HepG2 (cell line): ENCODE data around the gene FTCD. TPM values are rescaled to one million over a fixed set of nuclear protein-coding genes. Genes with fewer than 3 reads are reported as not detected.

Source experiments
- ATAC-seq: fragments of 200-7000 bp; cut with Tn5 transposase; 3 replicates; pipeline ENCODE4 v1.9.1; 2020; ENCODE audit warnings: mild to moderate bottlenecking, moderate library complexity
- BruUV-seq: library from RNA; stranded (reverse); fragments of 400-500 nt; replicated peaks from 2 replicates; lab custom pipeline; 2021; lab: Mats Ljungman, UMichigan
- CTCF ChIA-PET: fragments of 300-600 bp; formaldehyde crosslinking; extraction: SDS; loops from one replicate; lab custom pipeline; 2021; ENCODE audit warnings: low total read pairs, inconsistent platforms, low intra/inter-chr PET ratio; lab: Yijun Ruan, JAX
- POLR2A ChIA-PET: fragments of 350-600 bp; sonication (Branson Sonifier 250); formaldehyde crosslinking; loops from one replicate; lab custom pipeline; 2020; ENCODE audit warnings: antibody characterized with exemption, inconsistent platforms; lab: Yijun Ruan, JAX
- DNase-seq: peaks from one replicate; pipeline ENCODE4 v3.0.0-alpha.2; 2015; ENCODE audit warnings: low spot score
- FAIRE-seq: peaks from 3 replicates; lab custom pipeline; 2011; peaks lifted over from hg19 to GRCh38; lab: Jason Lieb, UNC
- H2AFZ ChIP-seq: one replicate; pipeline ENCODE4 v1.6.1; 2011; ENCODE audit warnings: low read length, inconsistent platforms
- H3K27ac ChIP-seq: fragments of 300-600 bp; 3 replicates; pipeline ENCODE4 v1.8.0; 2011; ENCODE audit warnings: mixed run types, mild to moderate bottlenecking, mixed read lengths, low read length, inconsistent platforms; ENCODE audit not compliant: insufficient read depth; ENCODE audit errors: extremely low read length
- H3K27me3 ChIP-seq, 2 experiments: fragments of 200-600 bp in 1 of 2; 2 replicates in 1 of 2; 3 replicates in 1 of 2; pipeline versions ENCODE4 v1.6.0 to v1.8.0; 2011; ENCODE audit warnings: low read length in 2 of 2, mild to moderate bottlenecking in 2 of 2, moderate library complexity in 2 of 2, inconsistent platforms in 1 of 2; ENCODE audit not compliant: insufficient read depth in 2 of 2, control insufficient read depth in 1 of 2
- H3K36me3 ChIP-seq, 2 experiments: fragments of 200-600 bp in 1 of 2; replicated peaks in 1 of 2; 2 replicates in 1 of 2; 3 replicates in 1 of 2; pipeline versions ENCODE4 v1.5.1 to v1.8.0; 2011; ENCODE audit warnings: low read length in 2 of 2, inconsistent platforms in 1 of 2; ENCODE audit not compliant: insufficient read depth in 2 of 2, control insufficient read depth in 1 of 2
- H3K4me1 ChIP-seq: 2 replicates; pipeline ENCODE4 v1.5.1; 2012; ENCODE audit warnings: low read length, inconsistent platforms; ENCODE audit not compliant: insufficient read depth
- H3K4me2 ChIP-seq: 2 replicates; pipeline ENCODE4 v1.6.0; 2011; ENCODE audit warnings: low read depth, low read length, inconsistent platforms
- H3K4me3 ChIP-seq, 3 experiments: fragments of 200-600 bp in 1 of 3; sonication (generic), shearing (Covaris generic) in 1 of 3; replicated peaks in 1 of 3; 2 replicates each; pipeline ENCODE4 v1.5.1; 2011 to 2016; ENCODE audit warnings: low read length in 3 of 3, inconsistent platforms in 2 of 3, low read depth in 2 of 3, mild to moderate bottlenecking in 2 of 3, control low read depth in 1 of 3, mixed read lengths in 1 of 3; ENCODE audit not compliant: insufficient read depth in 1 of 3
- H3K79me2 ChIP-seq: one replicate; pipeline ENCODE4 v1.6.1; 2011; ENCODE audit warnings: low read length, inconsistent platforms; ENCODE audit not compliant: insufficient read depth
- H3K9ac ChIP-seq: 2 replicates; pipeline ENCODE4 v1.6.0; 2011; ENCODE audit warnings: mild to moderate bottlenecking, low read depth, low read length, inconsistent platforms; ENCODE audit not compliant: insufficient read depth
- H3K9me3 ChIP-seq: 2 replicates; pipeline ENCODE4 v1.5.1; 2012; ENCODE audit warnings: mild to moderate bottlenecking, low read length
- H4K20me1 ChIP-seq: 2 replicates; pipeline ENCODE4 v1.6.0; 2011; ENCODE audit warnings: inconsistent platforms, mild to moderate bottlenecking, low read length, moderate library complexity; ENCODE audit not compliant: insufficient read depth
- ATM ChIP-seq: fragments of 450-650 bp; IDR thresholded peaks from 2 replicates; pipeline ENCODE4 v1.7.1; 2017; ENCODE audit warnings: mild to moderate bottlenecking, borderline replicate concordance
- BATF2 ChIP-seq: sonication (generic); formaldehyde crosslinking; IDR thresholded peaks from 2 replicates; pipeline ENCODE4 v1.8.0; 2022; ENCODE audit warnings: mild to moderate bottlenecking, missing genetic modification reagents, moderate library complexity
- CHD2 ChIP-seq: IDR thresholded peaks from 2 replicates; pipeline ENCODE4 v1.6.1; 2011; ENCODE audit warnings: low read depth, low read length, improper control_type of control experiment
- GRHL1 ChIP-seq: sonication (generic); formaldehyde crosslinking; conservative IDR thresholded peaks from 2 replicates; pipeline ENCODE4 v1.8.0; 2022; ENCODE audit warnings: missing genetic modification reagents
- HMGA1 ChIP-seq: sonication (generic); formaldehyde crosslinking; conservative IDR thresholded peaks from 2 replicates; pipeline ENCODE4 v1.4.0; 2020; ENCODE audit warnings: missing genetic modification reagents
- HNRNPK ChIP-seq: fragments of 200-400 bp; formaldehyde crosslinking; IDR thresholded peaks from 2 replicates; pipeline ENCODE4 v1.6.1; 2018; ENCODE audit warnings: low read length, low read depth, moderate library complexity, mild to moderate bottlenecking; ENCODE audit not compliant: poor library complexity, severe bottlenecking
- NCOR1 ChIP-seq: fragments of 200-600 bp; sonication (generic); IDR thresholded peaks from 2 replicates; pipeline ENCODE4 v1.7.0; 2017; ENCODE audit warnings: antibody characterized with exemption, low read length, borderline replicate concordance
- NR2F2 ChIP-seq: IDR thresholded peaks from 2 replicates; pipeline ENCODE4 v1.6.1; 2012; ENCODE audit warnings: low read depth, inconsistent platforms, borderline replicate concordance
- POGK ChIP-seq: sonication (generic); formaldehyde crosslinking; conservative IDR thresholded peaks from 2 replicates; pipeline ENCODE4 v1.8.0; 2022; ENCODE audit warnings: mild to moderate bottlenecking, moderate library complexity, missing genetic modification reagents
- SAP130 ChIP-seq: IDR thresholded peaks from 2 replicates; pipeline ENCODE4 v1.6.1; 2016; ENCODE audit warnings: low read depth
- ZFP36L1 ChIP-seq: sonication (generic); formaldehyde crosslinking; IDR thresholded peaks from 2 replicates; pipeline ENCODE4 v1.8.0; 2022; ENCODE audit warnings: mild to moderate bottlenecking, missing genetic modification reagents, moderate library complexity
- ZFYVE20 ChIP-seq: sonication (generic); formaldehyde crosslinking; IDR thresholded peaks from 2 replicates; pipeline ENCODE4 v1.8.0; 2023; ENCODE audit warnings: low read depth, mild to moderate bottlenecking, moderate library complexity, missing genetic modification reagents, borderline replicate concordance
- ZHX1 ChIP-seq: sonication (generic); formaldehyde crosslinking; IDR thresholded peaks from 2 replicates; pipeline ENCODE4 v1.8.1; 2022; ENCODE audit warnings: low read depth, mild to moderate bottlenecking, missing genetic modification reagents
- ZNF124 ChIP-seq: sonication (generic); formaldehyde crosslinking; IDR thresholded peaks from 2 replicates; pipeline ENCODE4 v1.4.0; 2020; ENCODE audit warnings: missing genetic modification reagents
- ZNF468 ChIP-seq: sonication (generic); formaldehyde crosslinking; IDR thresholded peaks from 2 replicates; pipeline ENCODE4 v1.8.0; 2022; ENCODE audit warnings: mild to moderate bottlenecking, moderate library complexity, missing genetic modification reagents
- ZZZ3 ChIP-seq: sonication (generic); formaldehyde crosslinking; IDR thresholded peaks from 2 replicates; pipeline ENCODE4 v1.4.0; 2020; ENCODE audit warnings: missing genetic modification reagents, mild to moderate bottlenecking, borderline replicate concordance
- WGBS: methylation state at CpG from one replicate; pipeline ENCODE4 v1.1.6; 2017; ENCODE audit warnings: low lambda C conversion rate; 5-methylcytosine and 5-hydroxymethylcytosine counted together
- in situ Hi-C: cut with HindIII; loops from 2 replicates; pipeline ENCODE4 v1.10.0; 2017; ENCODE audit warnings: low pct_unique_long_range_greater_than_20kb; ENCODE audit not compliant: extremely low pct_ligation_motif_present
- intact Hi-C: fragments of 100-400 bp; cut with micrococcal nuclease; formaldehyde crosslinking; loops from one replicate; pipeline ENCODE4 v1.10.0; 2022; ENCODE audit not compliant: unreplicated experiment
- polyA plus RNA-seq, 8 experiments: library from polyadenylated mRNA; depleted of rRNA in 3 of 8; stranded (reverse) in 7 of 8; unstranded in 1 of 8; fragments of >200 nt; fragmentation: Illumina TruSeq in 4 of 8; extraction: Trizol in 4 of 8; gene quantifications; 2 replicates each; pipeline versions ENCODE4 v1.2.1 to v1.2.3, GENCODE V29; 2011 to 2016; ENCODE audit warnings: low read depth in 4 of 8, missing spikeins in 1 of 8, mixed read lengths in 1 of 8; ENCODE audit not compliant: insufficient read depth in 1 of 8
- total RNA-seq, 5 experiments: library from RNA; depleted of rRNA; stranded (reverse); fragments of >200 nt; fragmentation: Illumina TruSeq; extraction: Trizol; gene quantifications; 2 replicates each; pipeline ENCODE4 v1.2.3, GENCODE V29; 2016; ENCODE audit warnings: low read depth in 1 of 5

The FTCD gene
- total and polyA plus RNA-seq, 2 of the 13 experiments (the other 11 are each of a cell fraction or from before 2014, with no cell fraction given) = 75.7 to 105 TPM

GRCh38 chr21:46119637-46120271, 35.6 kb downstream of the FTCD start:
- ChIA-PET CTCF (no interaction called here), POLR2A (no interaction called here)
- Histone ChIP-seq H3K9me3 (peaks cover 4% of the 10 kb centered on the region; the same call in 1 of the 2 replicates), H3K4me2 (no peak overlapping the region), H3K27me3 (peaks cover 5 to 33% of the 10 kb centered on the region in 2 experiments; a peak in 3 of 5 replicates), H4K20me1 (no peaks in the 10 kb centered on the region), H3K9ac (no peak overlapping the region), H3K4me3 (no peak overlapping the region), H3K27ac (no peak overlapping the region), H2AFZ (no peak overlapping the region), H3K4me1 (no peaks in the 10 kb centered on the region), H3K36me3 (no peaks in the 10 kb centered on the region), H3K79me2 (no peaks in the 10 kb centered on the region)
- TF ChIP-seq NR2F2 (no peak), ATM (no peak), ZFP36L1 (CRISPR knock-in tag) (no peak), GRHL1 (CRISPR knock-in tag) (no peak), POGK (no peak), NCOR1 (no peak), SAP130 (no peak), HNRNPK (no peak), ZHX1 (CRISPR knock-in tag) (no peak), ZZZ3 (CRISPR knock-in tag) (no peak), ZNF468 (CRISPR knock-in tag) (no peak), ZNF124 (CRISPR knock-in tag) (no peak), BATF2 (CRISPR knock-in tag) (no peak), HMGA1 (CRISPR knock-in tag) (no peak), ZFYVE20 (CRISPR knock-in tag) (no peak), CHD2 (no peak)
- no TSS peak for BruUV-seq
- FAIRE-seq (no peak), ATAC-seq (no peak), DNase-seq (no peak)
- intact Hi-C loops = no loop called here
- 62% methylated on average over 5 of the region's 14 CpGs for WGBS
- in situ Hi-C loops = loop anchor here (5.0 kb wide), 1 partner anchor 147 kb away; no protein-coding TSS in a partner anchor
